ENCODE data around the gene IL20. TPM values are rescaled to one million over a fixed set of nuclear protein-coding genes. Genes with fewer than 3 reads are reported as not detected.

IL20 gene
- total RNA-seq, 1 donor from 2014 or later, result not detected

DNA sequence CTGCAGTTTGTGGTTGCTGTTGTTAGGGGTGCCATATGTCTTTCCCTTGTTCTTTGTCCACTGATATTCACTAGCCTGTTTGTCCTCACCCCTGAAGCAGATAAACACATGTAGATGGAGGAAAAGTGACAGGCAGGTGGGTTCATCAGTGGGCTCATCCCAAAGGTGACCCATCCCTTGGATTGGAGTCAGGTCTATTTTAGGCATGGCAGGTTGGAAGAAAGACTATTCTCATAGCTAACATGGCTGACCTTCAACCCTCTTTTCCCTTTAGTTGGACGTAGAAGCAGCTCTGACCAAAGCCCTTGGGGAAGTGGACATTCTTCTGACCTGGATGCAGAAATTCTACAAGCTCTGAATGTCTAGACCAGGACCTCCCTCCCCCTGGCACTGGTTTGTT, 37.3 kb downstream of the IL20 start:
- no peak for DNase-seq (ENCODE audit: extremely low spot score, unreplicated experiment)
- H3K4me1 Mint-ChIP-seq (ENCODE audit: unreplicated experiment), result no peaks in the 10 kb centered on the region
- peaks cover 58% of the 10 kb centered on the region for H3K27me3 Mint-ChIP-seq
- no peaks in the 10 kb centered on the region for H3K9me3 Mint-ChIP-seq
- no peak overlapping the region for H3K27ac Mint-ChIP-seq
- no peak overlapping the region for H3K4me3 Mint-ChIP-seq
- TF ChIP-seq, protein P1, sequence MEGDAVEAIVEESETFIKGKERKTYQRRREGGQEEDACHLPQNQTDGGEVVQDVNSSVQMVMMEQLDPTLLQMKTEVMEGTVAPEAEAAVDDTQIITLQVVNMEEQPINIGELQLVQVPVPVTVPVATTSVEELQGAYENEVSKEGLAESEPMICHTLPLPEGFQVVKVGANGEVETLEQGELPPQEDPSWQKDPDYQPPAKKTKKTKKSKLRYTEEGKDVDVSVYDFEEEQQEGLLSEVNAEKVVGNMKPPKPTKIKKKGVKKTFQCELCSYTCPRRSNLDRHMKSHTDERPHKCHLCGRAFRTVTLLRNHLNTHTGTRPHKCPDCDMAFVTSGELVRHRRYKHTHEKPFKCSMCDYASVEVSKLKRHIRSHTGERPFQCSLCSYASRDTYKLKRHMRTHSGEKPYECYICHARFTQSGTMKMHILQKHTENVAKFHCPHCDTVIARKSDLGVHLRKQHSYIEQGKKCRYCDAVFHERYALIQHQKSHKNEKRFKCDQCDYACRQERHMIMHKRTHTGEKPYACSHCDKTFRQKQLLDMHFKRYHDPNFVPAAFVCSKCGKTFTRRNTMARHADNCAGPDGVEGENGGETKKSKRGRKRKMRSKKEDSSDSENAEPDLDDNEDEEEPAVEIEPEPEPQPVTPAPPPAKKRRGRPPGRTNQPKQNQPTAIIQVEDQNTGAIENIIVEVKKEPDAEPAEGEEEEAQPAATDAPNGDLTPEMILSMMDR (conservative IDR thresholded peaks at IDR 0.05), result no peak
- H3K36me3 Mint-ChIP-seq, result no peaks in the 10 kb centered on the region

DNA sequence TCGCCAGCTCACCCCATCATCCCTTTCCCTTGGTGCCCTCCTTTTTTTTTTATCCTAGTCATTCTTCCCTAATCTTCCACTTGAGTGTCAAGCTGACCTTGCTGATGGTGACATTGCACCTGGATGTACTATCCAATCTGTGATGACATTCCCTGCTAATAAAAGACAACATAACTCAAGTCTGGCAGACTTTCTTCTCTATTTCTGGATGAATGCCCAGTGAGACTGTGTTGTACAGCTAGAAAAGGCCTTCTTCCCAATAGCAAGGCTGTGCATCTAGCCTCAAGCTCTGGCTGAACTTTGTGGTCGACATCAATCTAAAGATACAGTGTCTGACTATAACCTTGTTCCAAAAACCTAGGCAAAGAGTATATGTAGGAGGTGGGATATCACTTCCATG, 38.3 kb downstream of the IL20 start:
- no peaks in the 10 kb centered on the region for H3K36me3 Mint-ChIP-seq
- DNase-seq (ENCODE audit: extremely low spot score, unreplicated experiment), result no peak
- peaks cover under 1% of the 10 kb centered on the region for H3K4me1 Mint-ChIP-seq (ENCODE audit: unreplicated experiment)
- no peak overlapping the region for H3K27ac Mint-ChIP-seq
- TF ChIP-seq, protein P1 (conservative IDR thresholded peaks at IDR 0.05), result no peak
- H3K4me3 Mint-ChIP-seq, result no peak overlapping the region
- H3K9me3 Mint-ChIP-seq, result no peaks in the 10 kb centered on the region
- peaks cover 63% of the 10 kb centered on the region for H3K27me3 Mint-ChIP-seq

DNA sequence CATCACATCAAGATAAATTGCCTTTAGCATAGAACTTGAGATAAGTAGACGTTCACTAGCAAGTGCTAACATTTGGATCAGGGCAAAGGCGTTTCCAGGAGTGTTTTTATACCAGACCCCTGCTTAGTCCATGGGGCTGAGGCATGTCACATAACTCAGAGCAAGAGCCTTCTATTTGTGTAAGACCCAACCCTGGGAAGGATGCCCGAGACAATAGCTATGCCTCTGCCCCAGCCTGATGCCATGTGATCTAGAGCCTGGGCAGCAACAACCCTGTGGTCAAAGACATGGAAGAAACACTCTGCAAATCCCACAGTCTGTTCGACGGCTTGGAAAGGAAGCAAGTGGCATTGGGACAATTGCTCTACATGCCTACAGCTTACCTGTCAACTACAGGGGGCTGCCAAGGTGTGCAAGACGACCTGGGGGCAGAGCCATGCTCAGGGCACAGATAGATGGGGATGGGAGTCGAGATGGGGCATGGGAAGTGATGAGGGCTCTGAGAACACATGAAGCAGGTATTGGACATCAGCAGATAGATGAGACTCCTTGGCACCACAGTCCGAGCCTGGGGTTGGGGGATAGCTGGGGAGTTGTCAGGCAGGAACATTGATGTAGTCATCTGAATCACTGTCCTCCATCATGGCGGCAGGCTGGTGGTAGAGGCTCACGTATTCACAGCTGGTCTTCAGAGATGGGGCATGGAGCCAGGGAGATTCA, 39.2 kb downstream of the IL20 start:
- no peak for DNase-seq (ENCODE audit: extremely low spot score, unreplicated experiment)
- H3K9me3 Mint-ChIP-seq, result peaks cover 3% of the 10 kb centered on the region
- TF ChIP-seq, protein P1 (conservative IDR thresholded peaks at IDR 0.05), result no peak
- peaks cover 65% of the 10 kb centered on the region for H3K27me3 Mint-ChIP-seq
- H3K36me3 Mint-ChIP-seq, result no peaks in the 10 kb centered on the region
- no peak overlapping the region for H3K27ac Mint-ChIP-seq
- peaks cover 4% of the 10 kb centered on the region for H3K4me1 Mint-ChIP-seq (ENCODE audit: unreplicated experiment)
- H3K4me3 Mint-ChIP-seq, result no peak overlapping the region

DNA sequence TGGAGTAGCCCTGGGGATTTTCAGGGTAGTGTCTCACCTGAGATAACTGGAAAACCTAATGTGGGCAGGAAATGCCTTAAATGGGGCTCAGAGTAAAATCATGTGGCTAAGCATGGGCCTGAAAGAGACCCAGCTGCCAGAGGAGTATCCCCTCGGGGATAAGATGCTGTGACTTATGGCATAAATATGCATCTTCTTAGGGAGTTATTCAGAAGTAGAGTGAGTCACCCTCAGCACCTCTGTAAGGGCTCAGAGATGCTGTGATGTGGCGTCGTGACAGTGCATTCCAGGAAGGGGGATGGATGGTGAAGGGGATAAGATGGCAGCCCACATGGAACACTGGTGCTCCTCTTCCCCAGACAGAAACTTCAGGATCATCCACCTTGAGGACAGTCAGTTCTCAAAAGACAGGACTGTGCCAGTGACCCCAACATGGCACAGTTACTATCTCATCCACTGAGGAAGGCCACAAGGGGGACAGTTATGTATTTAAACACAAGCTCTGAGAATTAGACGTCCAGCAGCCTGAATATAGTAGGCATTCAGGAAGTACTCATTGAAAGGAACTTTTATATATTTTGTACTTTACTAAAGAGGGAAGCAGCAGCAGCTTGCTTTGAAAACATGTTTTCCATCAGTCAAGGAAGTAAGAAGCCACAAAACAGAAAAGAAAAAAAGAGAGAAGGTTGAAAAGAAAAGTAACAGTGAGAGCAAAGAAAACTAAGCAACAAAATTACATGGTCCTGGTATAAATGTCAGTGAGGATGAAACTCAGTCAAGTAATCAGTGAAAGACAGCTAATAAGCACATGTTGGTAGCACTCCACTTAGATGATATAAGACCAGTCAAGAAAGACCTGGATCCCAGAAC, 40.1 kb downstream of the IL20 start:
- TF ChIP-seq, protein P1 (conservative IDR thresholded peaks at IDR 0.05), result no peak
- Mint-ChIP-seq H3K9me3 (peaks cover 3% of the 10 kb centered on the region), H3K27ac (no peak overlapping the region), H3K27me3 (peaks cover 71% of the 10 kb centered on the region), H3K36me3 (no peaks in the 10 kb centered on the region), H3K4me1 (ENCODE audit: unreplicated experiment) (peaks cover 4% of the 10 kb centered on the region), H3K4me3 (peak overlapping the region; percentile 19)
- no peak for DNase-seq (ENCODE audit: extremely low spot score, unreplicated experiment)

DNA sequence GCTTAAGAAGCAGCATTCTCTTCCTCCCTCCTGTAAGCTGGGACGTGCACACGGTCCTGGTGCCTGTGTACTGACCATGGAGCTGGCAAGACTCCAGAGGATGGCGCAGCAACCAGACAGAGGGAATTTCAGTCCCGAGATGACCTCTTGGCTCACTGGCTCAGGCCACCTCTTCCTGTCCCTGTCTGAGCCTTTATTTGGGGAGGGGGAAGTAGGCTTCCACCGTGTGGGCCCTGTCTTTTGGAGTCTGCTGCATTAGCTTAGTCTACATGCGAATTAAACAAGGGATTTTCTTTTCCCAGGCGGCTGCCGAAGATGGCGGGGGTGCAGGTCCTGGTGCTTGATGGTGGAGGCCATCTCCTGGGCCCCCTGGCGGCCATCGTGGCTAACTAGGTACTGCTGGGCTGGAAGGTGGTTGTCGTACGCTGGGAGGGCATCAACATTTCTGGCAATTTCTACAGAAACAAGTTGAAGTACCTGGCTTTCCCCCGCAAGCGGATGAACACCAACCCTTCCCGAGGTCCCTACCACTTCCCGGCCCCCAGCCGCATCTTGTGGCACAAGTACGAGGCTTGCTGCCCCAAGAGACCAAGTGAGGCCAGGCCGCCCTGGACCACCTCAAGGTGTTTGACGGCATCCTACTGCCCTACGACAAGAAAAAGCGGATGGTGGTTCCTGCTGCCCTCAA, 42.0 kb downstream of the IL20 start:
- no peak overlapping the region for H3K4me3 Mint-ChIP-seq
- no peak overlapping the region for H3K27ac Mint-ChIP-seq
- TF ChIP-seq, protein P1 (conservative IDR thresholded peaks at IDR 0.05), result peak; percentile 47
- H3K4me1 Mint-ChIP-seq (ENCODE audit: unreplicated experiment), result peaks cover 4% of the 10 kb centered on the region
- H3K9me3 Mint-ChIP-seq, result peaks cover 3% of the 10 kb centered on the region
- no peak for DNase-seq (ENCODE audit: extremely low spot score, unreplicated experiment)
- H3K36me3 Mint-ChIP-seq, result no peaks in the 10 kb centered on the region
- peaks cover 80% of the 10 kb centered on the region for H3K27me3 Mint-ChIP-seq
